Dedifferentiated amniotic fluid mesenchymal stem cell (primary cell): ENCODE results near the gene PTTG1IP.

Experiments
- DNase-seq: peaks from one replicate; pipeline ENCODE4 v3.0.0-alpha.2; 2016; ENCODE audit errors: extremely low spot score

The PTTG1IP gene

DNA sequence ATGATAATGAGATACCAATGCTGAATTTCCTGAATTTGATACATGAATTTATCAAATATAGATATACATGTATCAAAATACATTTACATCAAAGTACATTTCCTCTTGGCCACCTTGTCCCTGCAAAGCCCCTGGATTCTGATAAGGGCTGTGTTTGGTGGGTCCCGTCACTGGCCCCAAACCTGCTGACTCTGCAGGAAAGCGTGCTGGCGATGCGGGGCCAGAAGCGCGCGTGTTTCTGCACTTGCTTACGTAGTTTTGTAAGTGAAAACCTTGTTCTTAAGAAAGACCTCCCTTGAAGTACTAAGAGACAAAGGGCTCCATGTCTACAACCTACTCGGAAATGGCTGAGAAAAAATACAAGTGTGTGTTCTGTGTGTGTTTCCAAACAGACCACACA, 36.2 kb upstream of the PTTG1IP start:
- no peak for DNase-seq

DNA sequence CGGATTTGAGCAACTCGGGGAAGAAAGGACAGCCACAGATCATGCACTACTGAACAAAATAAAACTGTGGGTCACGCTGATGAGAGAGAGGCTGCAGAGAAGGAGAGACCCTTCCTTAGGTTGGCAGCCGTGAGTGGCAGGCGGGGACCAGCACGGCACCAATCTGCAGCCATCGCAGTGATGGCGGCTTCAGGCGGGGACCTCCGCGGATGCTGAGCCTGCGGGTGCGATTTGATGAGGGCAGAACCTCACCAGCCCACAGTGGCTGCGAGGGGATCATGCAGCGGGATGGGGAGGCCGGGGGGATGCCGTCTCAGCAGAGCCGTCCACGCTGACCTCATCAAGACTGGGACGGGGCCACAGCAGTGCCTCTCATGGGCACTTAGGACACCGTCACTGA, 35.4 kb upstream of the PTTG1IP start:
- no peak for DNase-seq

DNA sequence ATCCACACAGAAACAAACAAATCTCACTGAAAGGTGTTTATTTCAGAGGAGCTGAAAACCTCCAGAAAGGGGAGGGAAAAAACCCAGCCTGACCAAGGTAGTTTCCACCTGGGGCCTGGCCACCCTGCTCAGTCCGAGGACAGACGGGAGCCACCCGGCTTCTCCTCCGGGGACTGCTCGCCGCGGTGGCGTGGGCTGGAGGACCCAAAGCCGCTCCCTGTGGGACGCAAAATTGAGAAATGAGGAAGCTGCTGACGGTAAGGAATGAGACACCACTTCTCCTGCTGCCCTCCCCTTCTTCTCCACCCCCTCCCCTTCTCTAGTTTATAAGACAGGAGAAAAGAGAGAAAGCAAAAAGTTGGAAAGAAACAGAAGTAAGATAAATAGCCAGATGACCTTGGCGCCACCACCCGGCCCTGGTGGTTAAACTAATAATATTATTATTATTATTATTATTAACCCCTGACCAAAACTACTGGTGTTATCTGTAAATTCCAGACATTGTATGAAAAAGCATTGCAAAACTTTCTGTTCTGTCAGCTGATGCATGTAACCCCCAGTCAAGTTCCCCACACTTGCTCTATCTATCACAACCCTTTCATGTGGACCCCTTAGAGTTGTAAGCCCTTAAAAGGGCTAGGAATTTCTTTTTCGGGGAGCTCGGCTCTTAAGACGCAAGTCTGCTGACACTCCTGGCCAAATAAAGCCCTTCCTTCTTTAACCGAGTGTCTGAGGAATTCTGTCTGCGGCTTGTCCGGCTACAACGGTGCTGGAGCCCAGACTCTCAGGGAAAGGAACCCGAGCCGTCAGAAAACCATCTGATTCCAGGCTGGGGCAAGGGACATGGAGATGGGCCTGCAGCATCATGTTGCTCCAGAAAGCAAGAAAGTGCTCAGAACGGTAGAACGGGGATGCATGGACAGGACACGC, 34.7 kb upstream of the PTTG1IP start:
- DNase-seq = no peak

DNA sequence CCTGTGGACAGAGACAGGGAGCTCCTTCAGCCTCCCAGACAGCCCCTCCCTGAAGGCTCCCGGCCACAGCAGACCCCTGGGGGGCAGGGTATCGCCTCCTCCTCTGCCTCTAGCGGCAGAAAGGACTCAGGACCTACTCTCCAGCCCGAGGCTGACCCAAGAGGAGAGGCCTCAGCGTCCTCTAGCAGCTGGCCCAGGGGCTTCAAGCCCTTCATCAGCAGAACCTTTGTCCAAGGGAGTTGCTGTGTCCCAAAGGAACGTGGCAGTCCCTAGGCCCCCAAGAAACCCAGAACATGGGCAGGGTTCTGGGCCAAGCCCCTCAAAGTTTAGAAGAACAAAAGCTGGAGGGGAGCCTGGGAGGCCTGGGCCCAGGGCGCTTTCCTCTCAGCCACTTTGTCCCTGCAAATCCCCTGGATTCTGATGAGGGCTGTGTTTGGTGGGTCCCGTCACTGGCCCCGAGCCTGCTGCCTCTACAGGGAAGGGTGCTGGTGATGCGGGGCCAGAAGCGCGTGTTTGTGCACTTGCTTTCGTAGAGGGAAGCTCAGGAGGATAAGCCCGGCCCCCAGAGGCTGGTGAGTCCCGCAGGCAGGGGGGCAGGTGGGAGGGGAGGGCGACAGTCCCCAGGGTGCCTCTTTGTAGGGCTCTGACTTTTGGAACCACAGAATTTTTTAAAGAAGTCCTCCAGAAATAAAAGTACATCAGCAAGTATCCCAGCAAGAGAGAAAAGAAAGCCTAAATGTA, 33.9 kb upstream of the PTTG1IP start:
- DNase-seq = no peak

DNA sequence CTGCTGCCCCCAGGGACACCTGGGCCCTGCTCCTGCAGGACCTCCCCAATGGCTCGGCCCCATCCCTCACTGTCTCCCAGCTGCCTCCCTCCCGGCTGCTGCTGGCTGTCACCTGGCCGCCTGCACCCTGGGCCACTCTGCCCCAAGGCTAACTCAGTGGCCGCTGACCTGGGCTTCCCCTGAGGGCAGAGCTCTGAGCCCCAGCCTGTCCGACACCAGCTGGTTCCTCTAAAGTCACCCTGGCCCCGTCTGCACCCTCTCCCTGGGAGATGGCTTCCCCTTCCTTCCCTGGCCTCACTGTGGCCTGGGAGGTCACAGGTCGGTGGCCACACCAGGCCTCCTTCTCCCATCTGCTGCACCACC, 32.2 kb upstream of the PTTG1IP start:
- no peak for DNase-seq

DNA sequence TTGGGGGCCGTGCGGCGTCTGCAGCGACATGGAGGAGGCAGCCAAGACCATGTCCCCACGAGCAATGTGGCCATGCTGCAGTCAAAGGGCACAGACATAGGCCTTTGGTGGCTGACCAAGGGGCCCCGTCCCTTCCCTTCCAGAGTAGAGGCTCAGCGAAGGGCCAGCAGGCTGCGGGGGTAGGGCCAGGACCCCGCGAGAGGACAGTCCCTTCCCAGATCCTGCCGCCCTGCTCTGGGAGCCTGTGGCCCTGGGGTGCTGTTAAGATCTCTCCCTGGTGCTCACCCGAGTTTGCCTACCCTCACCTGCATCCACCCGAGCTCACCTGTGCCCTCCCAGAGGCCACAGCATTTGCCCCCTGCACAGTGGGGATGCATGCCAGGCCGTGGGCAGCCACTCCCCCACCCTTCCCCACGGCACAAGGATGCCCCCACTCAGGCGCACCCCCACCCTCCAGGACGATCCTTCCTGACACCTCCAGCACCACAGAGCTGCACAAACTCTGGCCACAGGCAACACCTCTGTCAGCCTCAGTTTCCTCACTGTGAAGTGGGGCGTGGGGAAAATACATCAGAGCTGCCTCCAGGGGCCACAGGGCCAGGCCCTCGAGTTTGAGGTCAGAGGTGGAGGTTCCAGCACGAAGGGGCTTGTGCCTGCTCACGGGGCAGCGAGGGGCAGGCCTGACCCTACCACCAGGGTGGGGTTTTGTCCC, 31.7 kb upstream of the PTTG1IP start:
- no peak for DNase-seq

DNA sequence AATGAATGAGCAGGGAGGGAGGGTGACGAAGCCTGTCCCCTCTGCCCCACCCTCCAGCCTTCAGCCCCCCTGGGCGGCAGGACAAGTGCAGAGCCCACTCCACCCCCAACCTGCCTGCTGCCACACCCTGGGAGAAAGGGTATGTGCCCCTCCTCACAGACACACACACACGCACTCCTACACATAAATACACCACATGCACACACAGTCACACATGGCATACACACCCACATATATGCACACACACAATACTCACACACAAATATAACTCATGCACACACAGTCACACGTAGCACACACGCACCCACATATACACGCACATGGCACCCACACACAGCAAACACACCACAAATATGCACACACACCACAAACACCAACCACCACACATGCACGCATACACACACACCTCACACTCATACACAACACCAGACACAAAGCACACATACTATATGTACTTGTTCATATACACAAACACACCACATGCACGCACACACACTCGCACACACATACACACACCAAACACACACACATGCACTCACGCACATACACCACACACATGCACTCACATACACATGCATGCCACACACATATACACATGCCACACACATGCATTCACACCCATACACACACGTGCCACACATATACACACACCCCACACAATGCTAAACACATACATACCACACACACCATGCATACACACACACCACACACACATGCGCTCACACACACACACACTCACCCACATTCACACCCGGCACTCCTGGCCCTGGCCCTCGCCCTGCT, 30.8 kb upstream of the PTTG1IP start:
- DNase-seq = no peak

DNA sequence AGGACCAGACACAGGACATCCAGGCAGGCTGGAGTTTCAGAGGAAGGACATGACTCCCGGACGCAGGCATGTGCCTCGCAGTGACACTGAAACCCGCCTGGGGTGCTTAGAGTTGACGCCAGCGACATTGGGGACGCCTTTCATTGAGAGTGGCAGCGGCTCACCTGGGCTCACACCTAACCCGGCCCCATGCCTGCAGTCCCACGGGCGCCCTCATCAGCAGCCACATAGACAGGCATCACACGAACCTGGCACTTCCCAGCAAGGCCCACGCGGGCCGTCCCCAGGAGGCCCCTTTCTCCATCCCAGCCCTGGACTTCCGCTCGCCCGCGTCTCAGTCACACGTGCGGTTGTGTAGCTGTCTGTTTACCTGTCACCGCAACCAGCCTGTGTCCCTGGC, 30.2 kb upstream of the PTTG1IP start:
- no peak for DNase-seq

DNA sequence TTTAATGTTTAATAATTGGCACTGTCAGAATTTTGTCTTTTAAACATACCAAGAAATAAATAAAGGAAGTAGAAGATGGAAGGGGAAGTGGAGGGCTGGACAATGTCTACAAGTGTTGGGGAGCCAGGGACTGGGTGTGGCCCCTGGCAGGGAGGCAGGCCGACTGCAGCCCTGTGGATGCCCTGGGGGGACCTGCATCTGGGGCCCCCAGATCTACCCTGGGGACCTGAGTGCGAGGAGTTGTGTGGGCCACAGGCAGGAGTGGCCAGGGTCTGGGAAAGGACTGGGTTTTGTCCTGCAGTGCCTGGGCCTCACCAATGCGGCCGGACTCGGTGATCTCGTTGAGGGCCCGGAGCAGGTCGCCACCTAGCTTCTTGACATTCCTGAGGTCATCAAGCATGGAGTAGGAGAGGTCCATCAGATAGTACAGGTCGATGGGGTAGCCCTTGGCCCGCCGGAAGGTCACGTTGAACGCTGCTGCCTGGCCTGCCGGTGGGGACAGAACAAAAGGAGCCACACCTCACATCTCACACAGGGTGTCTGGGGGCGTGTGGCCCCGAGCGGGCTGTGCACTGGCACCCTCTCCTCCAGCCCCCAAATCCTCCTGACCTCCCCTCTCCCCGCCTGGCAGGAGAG, 29.7 kb upstream of the PTTG1IP start:
- DNase-seq = no peak

DNA sequence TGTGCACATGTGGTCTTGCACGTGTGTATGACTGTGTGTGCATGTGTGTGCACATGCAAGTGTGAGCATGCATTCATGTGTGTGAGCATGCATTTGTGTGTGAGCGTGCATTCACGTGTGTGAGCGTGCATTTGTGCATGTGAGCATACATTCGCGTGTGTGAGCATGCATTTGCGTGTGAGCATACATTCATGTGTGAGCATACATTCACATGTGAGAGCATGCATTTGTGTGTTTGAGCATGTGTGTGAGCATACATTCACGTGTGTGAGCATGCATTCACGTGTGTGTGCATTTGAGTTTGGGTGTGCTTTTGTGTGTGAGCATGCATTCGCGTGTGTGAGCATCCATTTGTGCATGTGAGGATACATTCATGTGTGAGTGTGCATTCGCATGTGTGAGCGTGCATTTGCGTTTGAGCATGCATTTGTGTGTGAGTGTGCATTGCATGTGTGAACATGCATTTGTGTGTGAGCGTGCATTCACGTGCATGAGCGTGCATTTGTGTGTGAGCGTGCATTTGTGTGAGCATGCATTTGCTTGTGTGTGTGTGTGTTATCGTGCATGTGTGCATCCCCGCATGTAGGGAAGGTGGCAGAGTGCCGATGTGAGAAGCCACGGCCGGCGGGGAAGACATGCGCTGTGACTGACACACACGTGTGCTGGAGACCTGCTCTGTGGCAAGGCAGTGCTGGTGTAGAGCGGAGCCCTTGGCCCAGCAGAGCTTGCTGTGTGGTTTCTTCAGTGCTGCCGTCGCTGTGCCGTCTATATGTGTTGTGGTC, 29.0 kb upstream of the PTTG1IP start:
- DNase-seq = no peak

DNA sequence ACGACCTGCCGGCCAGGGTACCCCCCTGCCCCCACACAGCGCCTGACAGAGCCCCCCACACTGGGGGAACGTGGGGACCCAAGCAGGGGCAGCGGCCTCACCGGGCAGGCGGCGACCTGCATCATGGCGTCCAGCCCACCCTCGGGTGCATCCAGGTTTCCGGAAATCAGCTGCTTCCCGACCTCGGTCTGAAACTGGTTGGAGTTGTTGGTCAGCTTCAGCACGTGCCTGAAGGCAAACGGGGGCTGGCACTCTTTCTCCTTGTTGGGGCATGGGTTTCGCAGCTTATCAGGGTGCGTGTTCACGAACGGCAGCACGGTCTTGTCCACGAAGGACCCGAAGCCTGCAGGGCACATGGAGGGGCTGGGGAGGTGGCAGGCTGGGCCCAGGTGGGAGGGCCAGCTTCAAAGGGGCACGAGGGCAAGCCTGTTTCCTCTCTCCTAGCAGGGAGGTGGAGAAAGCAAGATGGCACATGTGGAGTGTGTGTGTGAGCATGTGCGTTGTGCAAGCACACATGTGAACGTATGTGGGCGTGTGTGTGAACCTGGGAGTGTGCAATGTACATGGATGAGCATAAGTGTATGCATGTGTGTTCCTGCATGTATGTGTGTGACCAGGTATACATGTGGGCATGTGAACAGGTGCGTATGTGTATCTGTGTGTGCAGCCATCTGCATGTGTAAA, 28.0 kb upstream of the PTTG1IP start:
- DNase-seq = no peak

DNA sequence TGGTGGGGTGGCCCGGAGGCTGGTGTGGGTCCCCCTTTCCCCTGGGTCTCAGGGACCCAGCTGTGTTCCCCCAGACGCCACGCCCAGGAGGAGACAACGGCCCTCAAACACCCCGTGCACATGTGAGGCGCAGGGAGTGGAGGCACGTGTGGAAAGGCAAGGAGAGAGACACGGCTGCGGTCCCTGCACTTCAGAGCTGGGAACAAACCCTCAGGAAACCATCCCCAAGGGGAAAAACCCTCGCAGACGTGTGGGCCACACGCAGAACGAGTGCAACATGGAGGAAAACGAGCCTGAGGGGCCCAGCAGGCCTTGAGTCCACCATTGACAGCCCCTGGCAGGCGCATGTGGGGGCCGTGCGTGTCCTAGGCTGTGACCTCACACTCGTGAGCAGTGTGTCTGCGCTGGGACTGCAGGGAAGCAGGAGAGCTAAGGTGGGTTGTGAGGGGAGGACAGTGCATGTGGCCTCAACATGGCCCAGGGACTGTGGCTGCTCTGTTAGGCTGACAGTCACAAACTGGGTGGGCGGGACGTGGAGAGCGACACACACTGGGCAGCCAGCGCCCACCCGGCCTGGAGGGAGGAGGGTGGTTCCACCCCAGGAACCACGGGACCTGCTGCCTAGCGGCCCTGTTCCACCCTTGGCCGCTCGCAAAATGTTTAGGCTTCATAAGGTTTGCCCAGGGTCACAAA, 27.2 kb upstream of the PTTG1IP start:
- no peak for DNase-seq

DNA sequence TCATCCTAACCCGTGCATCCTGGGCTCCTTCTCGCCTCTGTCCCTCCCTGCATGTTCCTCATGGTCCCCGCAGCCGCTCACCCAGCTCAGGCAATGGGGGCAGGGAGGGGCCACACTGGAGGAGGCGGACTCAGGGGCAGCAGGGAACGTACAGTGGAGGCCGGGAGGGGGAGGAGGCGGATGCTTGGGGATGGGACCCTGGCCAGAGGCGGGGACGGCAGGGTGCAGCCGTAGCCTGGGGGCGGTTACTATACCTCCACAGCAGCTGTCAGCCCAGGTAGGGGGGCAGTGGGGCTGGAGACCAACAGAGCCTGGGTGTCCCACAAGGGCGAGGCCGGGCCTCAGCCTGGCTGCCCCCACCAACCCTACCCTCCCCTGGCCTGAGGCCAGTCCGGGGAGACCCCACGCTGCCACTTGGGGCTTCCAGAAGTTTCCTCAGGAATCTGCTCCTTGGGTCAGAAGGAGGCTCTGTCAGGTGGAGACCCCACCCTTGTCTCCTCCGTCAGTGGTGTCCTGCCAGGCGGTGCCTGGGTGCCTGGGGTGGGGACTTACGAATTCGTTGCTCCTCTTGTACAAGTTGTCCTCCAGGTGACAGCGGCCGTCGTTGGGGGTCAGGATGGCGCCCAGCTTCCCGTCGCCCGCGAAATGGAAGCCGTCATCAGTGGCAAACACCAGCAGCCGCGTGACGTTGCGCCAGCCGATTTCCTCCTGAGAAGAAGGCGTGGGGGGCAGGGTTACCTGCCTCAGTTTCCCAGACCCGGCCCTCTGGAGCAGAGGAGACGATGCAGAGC, 26.5 kb upstream of the PTTG1IP start:
- no peak for DNase-seq

DNA sequence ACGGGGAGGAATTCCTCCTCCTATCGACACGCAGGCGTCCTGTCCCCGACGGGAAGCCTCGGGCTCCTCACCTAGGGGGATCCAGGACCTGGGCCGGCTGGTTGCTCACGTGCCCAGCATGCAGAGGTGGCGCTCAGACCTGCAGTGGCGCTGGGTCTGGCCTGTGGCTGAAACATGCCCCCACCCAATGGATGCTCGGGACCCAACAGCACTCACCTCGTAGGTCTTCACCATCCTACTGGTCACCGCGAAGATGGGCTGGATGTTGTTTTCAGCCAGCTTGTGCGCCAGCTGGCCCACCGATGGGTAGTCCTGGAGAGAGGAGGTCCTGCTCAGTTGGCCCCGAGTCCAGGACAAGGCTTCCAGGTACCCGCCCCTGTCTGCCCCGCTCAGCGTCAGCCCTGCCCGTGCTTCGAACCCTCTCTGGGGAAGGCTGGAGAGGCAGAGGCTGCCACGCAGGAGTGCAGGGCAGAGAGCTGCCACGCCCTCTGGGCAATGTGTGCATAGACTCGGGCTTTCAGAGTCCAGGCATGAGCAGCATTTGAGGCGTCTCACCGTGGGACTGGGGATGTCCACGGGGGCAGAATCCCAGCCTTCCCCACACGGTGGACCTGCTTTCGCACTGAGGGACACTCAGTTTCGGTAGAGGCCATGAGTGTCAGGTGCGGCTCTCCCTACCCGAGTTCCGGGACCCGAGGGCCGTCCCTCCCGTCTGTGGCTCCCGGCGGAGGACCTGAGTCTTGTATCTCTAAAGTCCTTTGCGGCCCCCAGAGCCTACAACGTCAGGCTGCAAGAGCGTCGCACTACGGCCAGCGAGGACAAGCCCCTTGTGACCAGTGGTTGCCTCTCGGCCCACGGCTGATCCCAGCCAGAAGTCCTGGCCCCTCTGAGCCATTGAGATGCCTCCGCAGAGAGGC, 25.6 kb upstream of the PTTG1IP start:
- DNase-seq = no peak

DNA sequence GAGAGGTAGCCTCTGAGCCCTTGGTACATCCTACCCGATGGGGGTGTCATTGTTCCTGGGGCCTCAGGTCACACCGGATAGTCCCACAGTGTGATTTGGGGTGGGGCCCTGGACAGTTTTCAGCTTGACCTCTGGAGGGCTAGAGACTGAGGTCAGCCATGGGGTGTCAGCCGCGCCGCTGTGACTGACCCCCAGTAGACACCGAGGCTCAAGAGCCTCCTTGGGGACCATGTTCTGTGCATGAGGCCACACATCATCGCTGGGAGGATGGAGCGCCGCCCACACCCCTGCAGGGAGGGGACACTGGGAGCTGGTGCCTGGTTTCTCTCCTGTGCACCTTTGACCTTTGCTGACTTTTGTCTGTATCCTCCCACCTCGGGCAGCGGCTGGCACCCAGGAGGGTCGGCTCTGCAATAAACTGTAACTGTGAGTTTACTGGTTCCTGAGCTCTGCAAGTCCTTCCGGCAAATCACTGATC, 24.6 kb upstream of the PTTG1IP start:
- DNase-seq = no peak

DNA sequence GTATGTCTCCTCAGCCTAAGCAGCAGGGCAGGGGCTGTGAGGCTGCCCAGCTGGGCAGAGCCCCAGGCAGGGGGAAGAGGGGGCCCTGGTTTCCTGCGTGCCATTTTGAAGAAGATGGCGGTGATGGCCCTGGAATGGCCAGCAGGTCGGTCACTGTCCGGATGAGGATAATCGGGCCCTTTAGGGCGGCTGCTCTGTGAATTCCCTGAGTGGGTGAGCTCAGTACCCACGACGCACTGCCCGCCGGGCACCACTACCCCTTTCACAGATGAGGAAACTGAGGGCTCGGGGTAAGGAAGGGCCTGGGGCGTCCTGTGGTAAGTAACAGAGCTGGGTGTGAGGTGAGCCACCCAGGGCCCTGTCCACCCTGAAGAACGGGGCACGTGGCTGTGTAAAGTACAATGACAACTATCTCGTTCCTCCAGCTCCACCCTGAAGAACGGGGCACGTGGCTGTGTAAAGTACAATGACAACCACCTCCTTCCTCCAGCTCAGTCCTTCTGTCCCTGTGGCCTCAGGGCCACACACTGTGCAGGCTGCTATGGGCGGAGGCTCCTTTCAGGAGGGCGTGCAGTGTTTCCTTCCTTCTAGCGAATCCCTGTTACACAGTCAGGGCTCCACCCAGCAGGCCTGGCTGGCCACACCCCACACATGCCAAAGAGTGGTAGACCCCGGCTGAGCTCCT, 24.0 kb upstream of the PTTG1IP start:
- DNase-seq = no peak
